Loucy (cell line): ENCODE data around the gene GPR137C.

Source experiments
- CTCF ChIP-seq: fragments of 200-600 bp; sonication (generic); conservative IDR thresholded peaks from 2 replicates; pipeline ENCODE4 v1.5.1; 2014; ENCODE audit warnings: mild to moderate bottlenecking, antibody characterized with exemption, low read length
- EZH2phosphoT487 ChIP-seq: fragments of 200-600 bp; IDR thresholded peaks from 2 replicates; pipeline ENCODE4 v1.6.1; 2018; ENCODE audit warnings: antibody characterized with exemption, mild to moderate bottlenecking, moderate library complexity, borderline replicate concordance

- TF ChIP-seq CTCF (no peak), EZH2phosphoT487 (no peak)
Observed at GRCh38 chr14:52650774-52651173, 98.1 kb downstream of the GPR137C start.
